GM12873 (cell line): ENCODE data around the gene KDM4F.

Experiments
- TF ChIP-seq, protein P1 (sequence below): IDR thresholded peaks from 2 replicates; pipeline ENCODE4 v1.5.1; 2012; ENCODE audit warnings: low read depth, mild to moderate bottlenecking, moderate library complexity, low read length, control low read depth; ENCODE audit not compliant: insufficient read depth; ENCODE audit errors: missing control alignments

KDM4F gene

DNA sequence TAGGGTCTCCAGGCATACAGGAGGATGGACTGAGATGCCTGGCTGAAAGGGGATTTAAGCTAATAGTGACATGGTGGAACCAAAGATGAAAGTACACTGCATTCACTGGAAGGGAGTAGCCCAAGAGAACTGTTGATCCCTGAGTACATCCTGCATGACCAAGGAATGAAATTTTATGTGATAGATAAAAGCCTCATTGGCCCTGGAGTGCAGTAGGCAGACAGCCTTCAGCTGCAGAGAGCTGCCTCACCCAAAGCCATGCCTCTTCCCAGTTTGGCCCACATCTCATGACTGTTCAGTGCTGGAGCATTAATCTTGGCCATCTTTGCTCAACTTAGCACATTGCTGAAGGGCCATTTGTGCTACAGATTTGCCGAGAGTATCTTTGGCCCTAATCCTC lies 16.2 kb upstream of the KDM4F start:
- TF ChIP-seq, protein P1, sequence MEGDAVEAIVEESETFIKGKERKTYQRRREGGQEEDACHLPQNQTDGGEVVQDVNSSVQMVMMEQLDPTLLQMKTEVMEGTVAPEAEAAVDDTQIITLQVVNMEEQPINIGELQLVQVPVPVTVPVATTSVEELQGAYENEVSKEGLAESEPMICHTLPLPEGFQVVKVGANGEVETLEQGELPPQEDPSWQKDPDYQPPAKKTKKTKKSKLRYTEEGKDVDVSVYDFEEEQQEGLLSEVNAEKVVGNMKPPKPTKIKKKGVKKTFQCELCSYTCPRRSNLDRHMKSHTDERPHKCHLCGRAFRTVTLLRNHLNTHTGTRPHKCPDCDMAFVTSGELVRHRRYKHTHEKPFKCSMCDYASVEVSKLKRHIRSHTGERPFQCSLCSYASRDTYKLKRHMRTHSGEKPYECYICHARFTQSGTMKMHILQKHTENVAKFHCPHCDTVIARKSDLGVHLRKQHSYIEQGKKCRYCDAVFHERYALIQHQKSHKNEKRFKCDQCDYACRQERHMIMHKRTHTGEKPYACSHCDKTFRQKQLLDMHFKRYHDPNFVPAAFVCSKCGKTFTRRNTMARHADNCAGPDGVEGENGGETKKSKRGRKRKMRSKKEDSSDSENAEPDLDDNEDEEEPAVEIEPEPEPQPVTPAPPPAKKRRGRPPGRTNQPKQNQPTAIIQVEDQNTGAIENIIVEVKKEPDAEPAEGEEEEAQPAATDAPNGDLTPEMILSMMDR, result no peak

DNA sequence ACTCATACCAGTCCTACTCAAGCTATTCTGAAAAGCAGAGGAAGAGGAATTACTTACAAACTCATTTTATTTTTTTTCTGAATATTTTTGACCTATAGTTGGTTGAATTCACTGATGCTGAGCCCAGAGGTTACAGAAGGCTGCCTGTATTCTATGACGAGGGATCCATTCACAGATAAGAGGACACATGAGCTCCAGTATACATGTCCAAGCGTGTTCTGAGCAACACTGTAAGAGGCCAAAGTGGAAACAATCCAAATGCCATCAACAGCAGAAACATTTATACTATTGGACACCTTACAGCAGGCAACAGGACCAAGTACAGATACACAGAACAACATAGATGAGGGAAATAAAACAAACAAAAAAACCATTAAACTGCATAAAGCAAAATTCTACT lies 13.9 kb upstream of the KDM4F start:
- TF ChIP-seq, protein P1, result no peak

DNA sequence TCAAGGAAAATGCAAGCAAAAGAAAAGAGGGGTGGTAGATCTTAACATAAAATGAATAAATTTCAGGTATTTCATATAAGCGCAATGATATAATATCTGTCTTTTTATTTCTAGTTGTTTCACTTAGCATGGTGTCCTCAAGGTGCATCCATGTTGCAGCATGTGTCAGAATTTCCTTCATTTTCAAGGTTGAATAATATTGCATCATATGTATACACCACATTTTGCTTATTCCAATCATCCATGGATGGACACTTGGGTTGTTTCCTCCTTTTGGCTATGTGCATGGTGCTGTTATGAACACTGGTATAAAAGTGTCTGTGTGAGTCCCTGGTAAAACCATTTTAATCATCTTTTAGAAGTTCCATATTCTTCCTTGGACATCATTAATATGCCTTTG lies 7.0 kb upstream of the KDM4F start:
- TF ChIP-seq, protein P1, result no peak

DNA sequence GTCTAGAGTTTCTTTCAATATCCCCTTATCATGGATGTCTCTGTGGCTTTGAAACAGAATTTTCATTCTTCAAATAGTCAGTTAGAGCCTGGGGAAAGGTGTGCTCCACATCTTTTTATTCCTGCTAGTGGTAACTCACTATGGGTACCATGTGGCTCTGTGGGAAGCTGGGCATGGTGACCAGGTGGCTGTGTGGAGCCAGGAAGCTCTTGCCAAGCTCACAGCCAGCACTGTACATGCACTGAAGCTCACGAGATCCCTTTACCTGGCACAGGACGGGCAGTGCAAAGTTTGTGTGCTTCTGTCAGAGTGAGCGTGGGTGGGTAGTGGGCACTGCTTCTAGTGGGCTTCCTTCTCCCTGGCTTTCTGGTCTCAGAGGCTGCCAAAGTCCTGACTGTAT lies 6.3 kb upstream of the KDM4F start:
- TF ChIP-seq, protein P1, result no peak

DNA sequence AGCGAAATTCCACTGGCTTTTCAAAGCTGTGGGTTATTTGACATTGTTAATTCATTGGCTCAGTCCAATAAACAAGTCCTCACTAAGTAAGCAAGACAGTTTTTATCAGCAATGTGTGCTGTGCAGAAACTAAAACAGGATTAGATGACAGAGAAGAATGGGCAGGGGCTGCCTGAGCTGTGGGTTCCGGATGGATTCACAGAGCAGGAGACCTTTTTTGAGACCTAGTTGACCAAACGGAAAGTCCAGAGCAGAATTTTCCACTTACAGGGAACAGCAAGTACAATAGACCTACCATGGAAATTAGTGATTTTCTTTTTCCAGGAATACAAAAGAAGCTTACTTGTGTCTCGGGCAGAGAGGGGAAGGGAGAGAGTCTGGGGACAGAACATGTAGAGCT lies 5.2 kb upstream of the KDM4F start:
- TF ChIP-seq, protein P1, result no peak

DNA sequence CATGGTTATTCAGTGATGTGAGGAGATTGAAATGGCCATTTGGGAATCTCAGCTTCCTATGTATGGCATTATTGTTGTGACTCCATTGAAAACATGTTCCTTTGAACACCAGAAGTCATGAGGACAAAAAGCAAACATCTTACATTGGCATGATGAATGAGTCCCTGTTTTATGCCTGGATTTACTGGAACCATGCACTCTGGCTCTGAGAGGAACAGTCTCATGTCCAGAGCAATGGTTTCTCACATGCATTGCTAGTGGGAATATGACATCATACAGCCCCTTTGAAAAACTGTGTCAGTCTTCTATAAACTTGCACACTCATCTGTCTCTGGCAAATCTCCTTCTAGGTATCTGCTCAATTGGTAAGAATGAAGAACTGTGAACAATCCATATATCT lies 3.4 kb upstream of the KDM4F start:
- TF ChIP-seq, protein P1, result no peak

DNA sequence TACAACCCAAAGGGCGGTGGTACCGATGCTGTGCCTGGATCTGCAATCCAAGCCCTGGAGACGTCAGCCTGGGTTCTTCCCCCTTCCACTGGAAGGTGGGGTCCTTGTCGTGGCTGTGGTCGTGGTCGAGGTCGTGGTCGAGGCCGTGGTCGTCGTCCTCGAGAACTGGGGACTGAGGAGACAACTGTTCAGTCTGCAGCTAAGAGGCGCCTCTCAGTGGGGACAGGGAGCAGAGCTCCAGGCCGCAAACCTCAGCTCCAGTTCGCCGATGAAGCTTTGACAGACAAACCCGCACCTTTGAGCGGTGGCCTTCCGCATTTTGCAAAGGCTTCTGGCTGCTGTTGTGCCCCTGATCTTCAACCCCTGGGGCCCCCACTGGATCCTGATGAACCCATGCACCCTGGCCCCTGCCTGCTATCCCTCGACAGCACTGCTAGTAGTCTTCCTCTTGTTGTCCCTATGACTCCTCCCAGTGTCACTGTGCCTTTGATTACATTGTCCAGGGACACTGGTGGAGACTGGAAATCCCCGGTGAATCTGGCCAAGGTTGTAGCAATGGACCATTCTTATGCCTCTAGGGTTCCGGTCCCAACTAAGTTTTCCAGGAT lies 1.5 kb downstream of the KDM4F start:
- TF ChIP-seq, protein P1, result no peak
